ENCODE data around the gene LMX1B. TPM values are rescaled to one million over a fixed set of nuclear protein-coding genes. Genes with fewer than 3 reads are reported as not detected.

Gene LMX1B
- total and polyA plus RNA-seq, 7 donors: 0.01 to 0.26 (median 0.08) TPM; not detected in 1

DNA sequence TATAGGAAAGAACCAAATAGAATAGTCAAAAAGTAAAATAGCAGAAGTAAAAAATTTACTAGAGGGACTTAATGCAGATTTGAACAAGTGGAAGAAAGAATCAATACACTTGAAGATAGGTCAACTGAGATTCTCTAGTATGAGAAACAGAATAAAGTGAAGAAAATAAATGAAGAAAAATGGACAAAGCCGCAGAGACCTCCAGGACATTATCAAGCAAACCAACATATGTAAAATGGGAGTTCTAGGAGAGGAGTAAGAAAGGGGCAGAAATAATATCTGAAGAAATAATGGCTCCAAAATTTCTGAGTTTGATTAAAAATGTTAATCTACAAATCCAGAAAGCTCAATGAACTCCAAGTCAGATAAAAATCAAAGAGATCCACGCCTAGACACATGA, 121.1 kb downstream of the LMX1B start:
- WGBS, 3 donors: 76 to 81% (median 80%) methylated on average over 2 of the region's 2 CpGs
- H3K4me3 ChIP-seq: no peak overlapping the region
- no peaks in the 10 kb centered on the region for H3K36me3 ChIP-seq (ENCODE audit: insufficient read depth in 1 of 2, low read depth in 1 of 2)
- intact Hi-C loops (cut with DNase I): no loop called here
- H3K9me3 ChIP-seq: peaks cover 19% of the 10 kb centered on the region
- no peak overlapping the region for H3K27ac ChIP-seq
- H3K4me1 ChIP-seq: no peaks in the 10 kb centered on the region
- peaks cover 0 to 23% (median 0%) of the 10 kb centered on the region in 3 donors for H3K27me3 ChIP-seq (ENCODE audit: insufficient read depth in 3 of 3, low read length in 2 of 3)
- DNase-seq (no peak), ATAC-seq (no peak)
- TF ChIP-seq, protein P1, sequence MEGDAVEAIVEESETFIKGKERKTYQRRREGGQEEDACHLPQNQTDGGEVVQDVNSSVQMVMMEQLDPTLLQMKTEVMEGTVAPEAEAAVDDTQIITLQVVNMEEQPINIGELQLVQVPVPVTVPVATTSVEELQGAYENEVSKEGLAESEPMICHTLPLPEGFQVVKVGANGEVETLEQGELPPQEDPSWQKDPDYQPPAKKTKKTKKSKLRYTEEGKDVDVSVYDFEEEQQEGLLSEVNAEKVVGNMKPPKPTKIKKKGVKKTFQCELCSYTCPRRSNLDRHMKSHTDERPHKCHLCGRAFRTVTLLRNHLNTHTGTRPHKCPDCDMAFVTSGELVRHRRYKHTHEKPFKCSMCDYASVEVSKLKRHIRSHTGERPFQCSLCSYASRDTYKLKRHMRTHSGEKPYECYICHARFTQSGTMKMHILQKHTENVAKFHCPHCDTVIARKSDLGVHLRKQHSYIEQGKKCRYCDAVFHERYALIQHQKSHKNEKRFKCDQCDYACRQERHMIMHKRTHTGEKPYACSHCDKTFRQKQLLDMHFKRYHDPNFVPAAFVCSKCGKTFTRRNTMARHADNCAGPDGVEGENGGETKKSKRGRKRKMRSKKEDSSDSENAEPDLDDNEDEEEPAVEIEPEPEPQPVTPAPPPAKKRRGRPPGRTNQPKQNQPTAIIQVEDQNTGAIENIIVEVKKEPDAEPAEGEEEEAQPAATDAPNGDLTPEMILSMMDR (IDR thresholded peaks at IDR 0.05): no peak

DNA sequence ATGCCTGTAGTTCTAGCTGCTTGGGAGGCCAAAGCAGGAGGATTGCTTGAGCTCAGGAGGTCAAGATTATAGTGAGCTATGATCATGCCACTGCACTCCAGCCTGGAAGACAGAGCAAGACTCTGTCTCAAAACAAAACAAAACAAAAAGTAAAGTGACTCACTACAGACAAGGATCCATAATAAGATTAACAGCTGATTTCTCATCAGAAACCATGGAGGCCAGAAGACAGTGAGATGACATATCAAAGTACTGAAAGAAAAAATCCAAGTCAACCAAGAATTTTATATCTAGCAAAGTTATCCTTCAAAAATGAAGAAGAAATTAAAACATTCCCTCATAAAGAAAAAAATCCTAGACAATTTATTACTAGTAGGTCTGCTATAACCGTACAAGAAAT, 121.8 kb downstream of the LMX1B start:
- Histone ChIP-seq H3K4me1 (no peaks in the 10 kb centered on the region), H3K4me3 (no peak overlapping the region), H3K27ac (no peak overlapping the region), H3K27me3 (ENCODE audit: insufficient read depth in 3 of 3, low read length in 2 of 3) (peaks cover 0 to 25% (median 0%) of the 10 kb centered on the region in 3 donors), H3K36me3 (ENCODE audit: insufficient read depth in 1 of 2, low read depth in 1 of 2) (no peaks in the 10 kb centered on the region), H3K9me3 (peaks cover 19% of the 10 kb centered on the region)
- 96 to 100% (median 97%) methylated on average over 1 of the region's 1 CpG for WGBS, 3 donors
- TF ChIP-seq, protein P1 (IDR thresholded peaks at IDR 0.05): no peak
- intact Hi-C loops (cut with DNase I): no loop called here
- DNase-seq (no peak), ATAC-seq (no peak)

DNA sequence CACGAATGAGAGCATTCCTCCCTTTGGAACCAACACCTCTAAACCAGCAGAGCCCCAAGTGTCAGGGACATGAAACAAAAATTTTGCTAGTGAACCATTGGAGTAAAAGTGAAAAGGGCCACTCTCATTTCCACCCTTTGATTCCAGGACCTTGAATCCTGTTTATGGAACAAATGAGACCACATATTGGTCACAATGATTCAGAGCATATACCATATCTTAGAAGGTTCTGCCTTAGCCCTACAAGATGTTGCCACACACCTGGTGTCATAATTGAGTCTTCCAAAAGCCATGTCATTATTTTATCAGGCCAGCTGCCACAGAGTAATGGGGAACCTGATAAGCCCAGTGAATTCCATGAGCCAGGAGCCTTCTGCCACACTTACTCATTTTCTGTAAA, 124.8 kb downstream of the LMX1B start:
- DNase-seq (no peak), ATAC-seq (no peak)
- Histone ChIP-seq H3K9me3 (peaks cover 19% of the 10 kb centered on the region), H3K27me3 (ENCODE audit: insufficient read depth in 3 of 3, low read length in 2 of 3) (peaks cover 0 to 30% (median 0%) of the 10 kb centered on the region in 3 donors), H3K27ac (no peak overlapping the region), H3K36me3 (ENCODE audit: insufficient read depth in 1 of 2, low read depth in 1 of 2) (no peaks in the 10 kb centered on the region), H3K4me3 (no peak overlapping the region), H3K4me1 (no peaks in the 10 kb centered on the region)
- intact Hi-C loops (cut with DNase I): no loop called here
- TF ChIP-seq, protein P1 (IDR thresholded peaks at IDR 0.05): no peak
- 43 to 49% (median 47%) methylated on average over 1 of the region's 1 CpG for WGBS, 3 donors

DNA sequence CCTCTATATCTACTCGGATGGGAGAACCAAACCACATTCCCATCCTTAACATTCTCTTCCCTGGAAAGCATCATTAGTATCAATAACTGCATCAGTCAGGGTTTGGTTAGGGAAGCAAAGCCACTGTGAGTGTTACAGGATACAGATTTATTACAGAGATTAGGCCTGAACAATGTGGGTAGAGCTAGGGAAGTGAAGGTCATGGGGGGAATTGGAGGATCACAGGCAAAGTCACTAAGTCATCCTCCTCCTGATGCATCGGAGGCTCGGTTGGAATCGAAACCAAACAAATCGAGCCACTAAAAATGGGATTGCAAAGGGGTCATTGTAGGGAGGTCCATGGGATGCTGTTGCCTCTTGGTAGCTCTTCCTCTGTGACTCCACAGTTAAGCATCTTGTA, 129.3 kb downstream of the LMX1B start:
- Histone ChIP-seq H3K36me3 (ENCODE audit: insufficient read depth in 1 of 2, low read depth in 1 of 2) (no peaks in the 10 kb centered on the region), H3K27ac (no peak overlapping the region), H3K9me3 (no peaks in the 10 kb centered on the region), H3K27me3 (ENCODE audit: insufficient read depth in 3 of 3, low read length in 2 of 3) (peaks cover 3 to 36% (median 5%) of the 10 kb centered on the region in 3 donors), H3K4me1 (no peaks in the 10 kb centered on the region), H3K4me3 (no peak overlapping the region)
- intact Hi-C loops (cut with DNase I): no loop called here
- DNase-seq (no peak), ATAC-seq (no peak)
- WGBS, 3 donors: 66 to 87% (median 67%) methylated on average over 5 of the region's 5 CpGs
- TF ChIP-seq, protein P1 (IDR thresholded peaks at IDR 0.05): no peak
